ENCODE results near the gene CELF2. TPM values are rescaled to one million over a fixed set of nuclear protein-coding genes. Genes with fewer than 3 reads are reported as not detected.

The CELF2 gene
- total RNA-seq, 1 donor from 2014 or later = 134 TPM

DNA sequence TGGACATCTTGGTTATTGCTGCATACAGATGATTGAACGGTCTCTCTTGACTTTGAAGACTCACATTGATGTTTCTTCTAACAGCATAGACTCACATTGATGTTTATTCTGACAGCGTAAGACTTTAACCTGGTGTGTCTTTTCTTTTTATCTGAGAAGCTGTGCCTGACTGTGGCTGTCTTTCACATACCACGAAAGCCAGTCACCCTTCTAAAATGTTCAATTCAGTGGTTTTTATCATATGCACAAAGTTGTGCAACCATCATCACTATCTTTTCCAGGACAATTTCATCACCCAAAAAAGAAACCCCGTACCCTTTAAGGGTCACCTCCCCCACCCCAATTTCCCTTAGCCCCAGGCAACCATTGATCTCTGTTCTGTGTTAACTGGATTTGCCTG is 24.7 kb downstream of the CELF2 start:
- Mint-ChIP-seq H3K36me3 (ENCODE audit: low read depth) (no peaks in the 10 kb centered on the region), H3K4me3 (ENCODE audit: low read depth) (no peak overlapping the region)
- intact Hi-C loops (cut with micrococcal nuclease) = no loop called here

DNA sequence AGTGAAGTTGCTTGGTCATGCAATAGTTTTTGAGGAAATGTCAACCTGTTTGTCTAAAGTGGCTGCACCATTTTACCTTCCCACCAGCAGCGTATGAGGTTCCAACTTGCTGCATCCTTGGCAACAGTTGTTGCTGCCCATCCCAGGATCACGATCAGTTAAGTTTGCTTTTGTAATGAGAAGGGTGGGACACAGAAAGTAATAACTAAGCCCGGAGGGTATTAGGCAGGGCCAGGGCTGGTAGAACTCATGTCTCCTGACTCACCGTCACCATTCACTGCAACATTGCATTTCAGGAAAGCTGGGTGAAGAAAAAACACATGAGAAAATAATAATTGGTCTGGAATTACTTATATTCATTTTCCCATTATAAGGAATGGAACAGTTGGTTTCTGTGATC is 25.4 kb downstream of the CELF2 start:
- no peaks in the 10 kb centered on the region for H3K9me3 Mint-ChIP-seq
- no peak overlapping the region for H3K4me3 Mint-ChIP-seq (ENCODE audit: low read depth)
- no peak for DNase-seq (ENCODE audit: low spot score)
- no peaks in the 10 kb centered on the region for H3K4me1 Mint-ChIP-seq (ENCODE audit: low read depth)
- no peaks in the 10 kb centered on the region for H3K36me3 Mint-ChIP-seq (ENCODE audit: low read depth)
- H3K27ac Mint-ChIP-seq = no peak overlapping the region
- intact Hi-C loops (cut with micrococcal nuclease) = no loop called here
- H3K27me3 Mint-ChIP-seq (ENCODE audit: low read depth) = peaks cover 37% of the 10 kb centered on the region

More for the DNA sequence above, 24.7 kb downstream of the CELF2 start:
- Mint-ChIP-seq H3K27me3 (ENCODE audit: low read depth) (peaks cover 37% of the 10 kb centered on the region), H3K9me3 (no peaks in the 10 kb centered on the region), H3K4me1 (ENCODE audit: low read depth) (no peaks in the 10 kb centered on the region), H3K27ac (no peak overlapping the region)
- DNase-seq (ENCODE audit: low spot score) = no peak

DNA sequence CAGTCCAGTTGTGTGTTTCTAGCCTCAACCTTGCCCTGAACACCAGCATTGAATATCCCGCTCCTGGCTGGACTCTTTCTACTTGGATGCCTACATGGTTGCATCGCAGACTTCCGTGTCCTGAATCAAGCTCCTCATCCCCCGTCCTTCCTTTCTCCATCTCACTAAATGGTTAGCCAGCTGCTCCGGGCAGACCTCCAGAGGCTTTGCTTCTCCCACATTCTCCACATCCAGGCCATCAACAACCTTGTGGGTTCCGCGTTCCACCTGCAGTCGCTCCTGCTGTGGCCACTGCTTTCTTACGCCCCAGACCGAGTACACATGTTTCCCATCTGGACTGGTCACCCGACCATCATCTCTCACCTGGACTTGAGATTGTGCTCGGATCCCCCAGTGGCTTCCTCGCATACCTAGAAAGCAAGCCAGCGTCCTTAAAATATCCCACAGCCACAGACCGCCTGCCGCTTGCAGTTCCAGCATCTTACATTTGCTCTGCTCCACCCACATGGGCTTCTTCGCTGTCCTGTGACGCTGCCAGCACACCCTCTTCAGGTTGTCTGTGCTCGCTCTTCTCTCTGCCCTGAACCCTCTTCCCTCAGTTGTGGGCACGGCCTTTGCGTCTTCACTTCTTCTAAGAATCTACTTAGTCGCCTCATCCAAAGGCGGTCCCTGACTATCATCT is 25.9 kb downstream of the CELF2 start:
- Mint-ChIP-seq H3K36me3 (ENCODE audit: low read depth) (no peaks in the 10 kb centered on the region), H3K27me3 (ENCODE audit: low read depth) (peaks cover 37% of the 10 kb centered on the region), H3K9me3 (no peaks in the 10 kb centered on the region), H3K27ac (no peak overlapping the region), H3K4me3 (ENCODE audit: low read depth) (no peak overlapping the region), H3K4me1 (ENCODE audit: low read depth) (no peaks in the 10 kb centered on the region)
- no peak for DNase-seq (ENCODE audit: low spot score)
- intact Hi-C loops (cut with micrococcal nuclease) = no loop called here

DNA sequence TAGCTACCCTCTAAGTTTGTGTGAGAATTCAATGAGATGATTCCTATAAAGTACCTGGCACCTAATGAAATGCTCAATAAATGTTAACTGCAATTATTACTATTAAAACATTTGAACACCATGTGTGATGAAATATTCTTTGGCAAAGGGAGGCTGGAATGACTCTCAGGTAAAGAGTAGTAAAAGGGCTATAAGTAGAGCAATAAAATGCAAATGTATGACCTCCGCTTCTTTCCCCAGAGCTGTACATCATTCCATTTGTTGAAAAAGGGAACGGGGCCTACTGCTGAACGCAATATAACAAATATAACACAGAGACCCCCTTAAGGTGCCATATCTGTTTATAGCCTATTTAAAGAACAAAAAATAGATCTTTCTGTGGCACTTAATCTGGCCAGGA is 27.8 kb downstream of the CELF2 start:
- H3K4me1 Mint-ChIP-seq (ENCODE audit: low read depth) = no peaks in the 10 kb centered on the region
- H3K4me3 Mint-ChIP-seq (ENCODE audit: low read depth) = no peak overlapping the region
- H3K36me3 Mint-ChIP-seq (ENCODE audit: low read depth) = no peaks in the 10 kb centered on the region
- intact Hi-C loops (cut with micrococcal nuclease) = no loop called here
- H3K27ac Mint-ChIP-seq = no peak overlapping the region
- DNase-seq (ENCODE audit: low spot score) = no peak
- H3K9me3 Mint-ChIP-seq = no peaks in the 10 kb centered on the region
- peaks cover 38% of the 10 kb centered on the region for H3K27me3 Mint-ChIP-seq (ENCODE audit: low read depth)

DNA sequence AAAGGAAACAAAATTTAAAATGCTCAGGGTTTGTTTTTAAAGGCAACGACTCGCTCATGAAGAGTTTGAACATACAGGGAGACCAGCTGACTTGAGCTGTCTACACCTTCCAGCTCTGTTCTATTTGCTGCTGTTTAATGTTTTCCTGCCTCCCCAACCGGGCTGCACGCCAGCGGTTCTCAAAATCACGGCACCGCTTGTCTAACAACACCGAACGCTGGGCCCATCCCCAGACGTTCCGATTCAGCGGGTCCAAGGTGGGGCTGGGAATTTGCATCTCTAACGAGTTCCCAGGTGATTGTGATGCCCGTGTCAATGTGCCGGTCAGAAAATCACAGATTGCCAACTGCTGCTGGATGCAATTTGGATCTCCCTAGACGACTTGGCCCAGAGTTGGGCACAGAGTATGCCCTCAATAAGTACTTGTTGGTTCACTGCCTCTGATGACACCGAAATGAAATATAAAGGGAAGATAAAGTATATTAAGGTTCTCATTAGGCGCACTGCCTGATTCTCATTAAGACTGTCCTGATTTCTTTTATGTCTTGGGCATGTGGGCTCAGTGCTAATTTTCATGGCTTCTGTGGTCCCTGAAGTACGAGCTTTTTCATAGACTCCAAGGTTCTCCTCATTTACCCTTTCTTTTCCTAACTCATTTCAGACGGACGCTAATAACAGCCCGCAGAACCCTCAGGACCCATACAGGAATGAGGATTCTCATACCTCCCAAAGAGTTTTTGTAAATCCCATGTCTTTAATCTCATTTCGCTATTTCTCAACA is 28.5 kb downstream of the CELF2 start:
- peaks cover 2% of the 10 kb centered on the region for H3K4me1 Mint-ChIP-seq (ENCODE audit: low read depth)
- no peak overlapping the region for H3K27ac Mint-ChIP-seq
- no peaks in the 10 kb centered on the region for H3K36me3 Mint-ChIP-seq (ENCODE audit: low read depth)
- H3K4me3 Mint-ChIP-seq (ENCODE audit: low read depth) = no peak overlapping the region
- H3K27me3 Mint-ChIP-seq (ENCODE audit: low read depth) = peaks cover 38% of the 10 kb centered on the region
- intact Hi-C loops (cut with micrococcal nuclease) = no loop called here
- H3K9me3 Mint-ChIP-seq = no peaks in the 10 kb centered on the region
- no peak for DNase-seq (ENCODE audit: low spot score)

DNA sequence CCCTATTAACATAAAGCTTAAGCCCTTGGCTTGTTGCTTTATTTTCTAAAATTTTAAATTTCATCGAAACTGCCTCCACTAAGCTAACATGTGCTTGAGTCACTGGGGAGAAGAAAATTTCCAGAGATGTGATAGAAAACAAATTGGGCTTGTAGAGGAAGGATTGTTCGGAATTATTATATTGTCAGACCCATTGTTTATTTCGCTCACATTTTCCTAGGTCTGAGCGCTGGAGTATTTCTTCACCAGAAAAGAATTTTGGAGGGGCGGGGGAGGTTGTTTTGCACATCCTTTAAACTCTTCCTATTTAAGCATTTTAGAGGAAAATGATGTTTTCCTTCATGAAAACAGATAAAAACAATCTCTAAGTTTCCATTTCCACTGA is 29.1 kb downstream of the CELF2 start:
- Mint-ChIP-seq H3K36me3 (ENCODE audit: low read depth) (no peaks in the 10 kb centered on the region), H3K27ac (no peak overlapping the region), H3K9me3 (no peaks in the 10 kb centered on the region), H3K4me1 (ENCODE audit: low read depth) (peaks cover 2% of the 10 kb centered on the region), H3K27me3 (ENCODE audit: low read depth) (peaks cover 36% of the 10 kb centered on the region), H3K4me3 (ENCODE audit: low read depth) (no peak overlapping the region)
- DNase-seq (ENCODE audit: low spot score) = no peak
- intact Hi-C loops (cut with micrococcal nuclease) = no loop called here

DNA sequence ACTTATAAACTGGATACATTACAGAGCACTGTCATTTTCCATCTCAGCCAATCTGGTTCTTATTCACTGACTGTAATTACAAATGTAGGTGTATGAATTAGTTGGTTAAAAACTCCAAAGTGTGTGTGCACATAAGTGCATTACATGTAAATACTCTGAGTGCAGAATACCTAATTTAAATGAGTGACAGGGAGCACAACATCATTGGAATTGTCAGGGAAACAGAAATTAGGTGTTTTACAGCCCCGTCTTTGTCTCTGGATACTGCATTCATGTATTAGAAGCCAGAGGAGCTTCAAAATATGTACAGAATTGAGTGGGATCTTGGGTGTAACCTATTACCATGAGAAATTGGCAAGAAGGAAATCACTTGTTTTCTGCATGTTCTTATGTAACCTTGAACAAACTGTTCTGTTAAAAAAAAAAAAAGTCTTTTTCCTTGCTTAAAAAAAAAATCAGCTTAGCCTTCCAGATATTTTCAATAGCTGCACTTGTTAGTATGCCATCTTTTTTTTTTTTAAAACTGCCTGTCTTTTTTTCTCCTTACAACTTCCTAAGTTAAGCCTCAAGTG is 31.1 kb downstream of the CELF2 start:
- intact Hi-C loops (cut with micrococcal nuclease) = no loop called here
- H3K27me3 Mint-ChIP-seq (ENCODE audit: low read depth) = peaks cover 32% of the 10 kb centered on the region
- DNase-seq (ENCODE audit: low spot score) = no peak
- no peaks in the 10 kb centered on the region for H3K36me3 Mint-ChIP-seq (ENCODE audit: low read depth)
- no peaks in the 10 kb centered on the region for H3K9me3 Mint-ChIP-seq
- no peak overlapping the region for H3K27ac Mint-ChIP-seq
- H3K4me1 Mint-ChIP-seq (ENCODE audit: low read depth) = peaks cover 2% of the 10 kb centered on the region
- no peak overlapping the region for H3K4me3 Mint-ChIP-seq (ENCODE audit: low read depth)

DNA sequence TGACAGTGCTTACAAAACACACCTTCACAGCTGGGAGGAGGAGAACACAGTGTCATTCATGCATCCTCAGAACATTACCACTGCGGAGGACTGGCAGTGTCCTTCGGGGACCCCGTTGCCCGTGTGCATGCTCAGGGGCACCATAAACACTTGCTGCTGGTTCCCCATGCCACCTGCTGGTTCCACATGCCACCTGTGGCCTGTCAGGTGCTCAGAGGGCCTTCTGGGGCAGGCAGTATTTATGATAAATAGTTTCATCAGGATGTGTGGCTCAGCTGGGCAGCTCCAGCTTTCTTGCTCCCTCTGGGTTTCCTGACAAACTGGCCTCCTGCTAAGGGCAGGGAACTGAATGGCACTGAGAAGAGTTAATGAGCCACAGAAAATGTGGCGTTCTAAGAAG is 32.1 kb downstream of the CELF2 start:
- Mint-ChIP-seq H3K36me3 (ENCODE audit: low read depth) (no peaks in the 10 kb centered on the region), H3K27me3 (ENCODE audit: low read depth) (peaks cover 28% of the 10 kb centered on the region), H3K4me3 (ENCODE audit: low read depth) (no peak overlapping the region), H3K27ac (no peak overlapping the region), H3K4me1 (ENCODE audit: low read depth) (peaks cover 2% of the 10 kb centered on the region), H3K9me3 (no peaks in the 10 kb centered on the region)
- intact Hi-C loops (cut with micrococcal nuclease) = no loop called here
- DNase-seq (ENCODE audit: low spot score) = no peak

DNA sequence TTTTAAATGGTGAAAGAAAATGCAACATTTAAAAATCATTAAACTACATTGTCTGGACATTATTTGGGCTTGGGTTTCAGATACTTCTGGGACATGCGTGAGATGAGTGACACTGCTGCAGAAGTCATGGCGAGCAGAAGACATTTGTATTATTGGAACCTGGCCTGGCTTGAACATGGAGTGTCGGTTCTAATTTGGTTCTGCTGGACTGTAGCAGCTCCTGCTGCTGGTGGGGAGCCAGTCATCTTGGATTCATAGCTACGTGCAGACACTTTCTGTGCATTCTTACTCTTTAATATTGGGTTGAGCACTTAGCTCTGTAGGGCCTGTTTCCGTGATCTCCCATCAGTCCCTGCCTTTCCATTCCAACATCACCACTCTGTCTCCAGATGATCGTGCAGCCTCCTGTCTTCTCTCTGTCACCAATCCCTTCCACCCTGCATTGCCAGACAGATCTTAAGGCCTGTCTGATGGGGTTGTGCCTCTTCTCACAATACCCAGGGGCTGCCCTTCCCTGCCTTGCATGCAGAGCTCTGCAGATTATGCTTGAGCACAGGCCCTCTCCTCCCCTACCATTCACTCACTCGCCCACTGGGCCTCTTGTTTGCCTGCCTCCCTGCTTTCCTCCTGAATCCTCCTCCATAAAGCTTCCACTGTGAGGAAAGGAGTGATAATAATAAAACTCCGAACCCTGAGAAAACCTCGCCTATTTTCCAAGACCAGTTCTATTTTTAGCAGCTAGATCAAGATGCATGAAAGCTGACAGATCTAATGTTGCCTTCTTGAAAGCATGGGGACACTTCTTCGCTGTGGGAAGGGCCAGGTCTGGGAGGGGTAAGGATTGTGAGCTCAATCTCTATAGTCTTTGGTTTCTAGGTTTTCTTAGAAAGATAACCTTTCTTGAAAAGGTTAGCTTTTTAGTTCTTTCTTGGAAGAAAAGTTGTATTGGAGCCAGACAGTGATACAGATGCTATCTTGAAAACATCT is 32.9 kb downstream of the CELF2 start:
- peaks cover 2% of the 10 kb centered on the region for H3K4me1 Mint-ChIP-seq (ENCODE audit: low read depth)
- peaks cover 28% of the 10 kb centered on the region for H3K27me3 Mint-ChIP-seq (ENCODE audit: low read depth)
- H3K36me3 Mint-ChIP-seq (ENCODE audit: low read depth) = no peaks in the 10 kb centered on the region
- no peak for DNase-seq (ENCODE audit: low spot score)
- H3K4me3 Mint-ChIP-seq (ENCODE audit: low read depth) = no peak overlapping the region
- H3K27ac Mint-ChIP-seq = no peak overlapping the region
- intact Hi-C loops (cut with micrococcal nuclease) = no loop called here
- no peaks in the 10 kb centered on the region for H3K9me3 Mint-ChIP-seq

DNA sequence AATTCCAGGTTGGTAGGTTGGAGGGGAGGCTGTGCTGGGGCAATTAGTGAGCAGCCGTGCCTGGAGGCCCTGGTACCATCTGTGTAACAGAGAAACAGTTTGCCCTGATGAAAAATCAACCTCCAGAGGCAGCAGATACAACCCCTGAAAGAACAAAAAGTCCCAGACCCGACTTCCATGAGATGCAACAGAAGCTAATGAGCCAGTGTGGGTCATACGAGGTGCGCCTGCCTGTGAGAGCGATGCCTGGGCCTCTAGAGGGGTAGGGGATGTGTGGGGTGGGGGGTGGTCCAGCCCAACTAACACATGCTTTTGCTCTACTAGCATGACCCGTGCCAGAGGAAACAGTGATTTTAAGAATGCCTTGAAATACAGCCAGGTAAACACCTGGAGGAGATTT is 39.3 kb downstream of the CELF2 start:
- Mint-ChIP-seq H3K36me3 (ENCODE audit: low read depth) (no peaks in the 10 kb centered on the region), H3K9me3 (no peaks in the 10 kb centered on the region), H3K4me3 (ENCODE audit: low read depth) (no peak overlapping the region), H3K27ac (no peak overlapping the region), H3K27me3 (ENCODE audit: low read depth) (peaks cover 33% of the 10 kb centered on the region), H3K4me1 (ENCODE audit: low read depth) (no peaks in the 10 kb centered on the region)
- DNase-seq (ENCODE audit: low spot score) = no peak
- intact Hi-C loops (cut with micrococcal nuclease) = no loop called here

DNA sequence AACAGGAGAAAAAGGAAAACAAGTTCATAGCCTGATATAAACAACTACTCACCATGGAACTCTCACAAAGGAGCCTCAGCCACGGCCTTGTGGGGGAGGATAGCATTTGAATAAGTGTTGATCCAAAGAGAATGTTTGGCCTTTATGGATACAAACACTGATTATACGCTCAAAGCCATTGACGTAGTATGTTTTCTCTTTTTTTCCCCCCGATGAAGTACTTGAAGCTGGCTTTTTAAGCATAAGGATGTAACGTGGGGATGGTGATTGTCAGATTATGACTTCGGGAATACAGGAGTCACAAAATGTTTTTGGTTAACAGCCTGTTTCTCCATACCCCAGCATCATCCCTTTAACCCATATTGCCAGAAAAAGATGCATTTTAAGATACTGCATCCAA is 39.8 kb downstream of the CELF2 start:
- DNase-seq (ENCODE audit: low spot score) = no peak
- H3K4me1 Mint-ChIP-seq (ENCODE audit: low read depth) = no peaks in the 10 kb centered on the region
- H3K9me3 Mint-ChIP-seq = no peaks in the 10 kb centered on the region
- H3K4me3 Mint-ChIP-seq (ENCODE audit: low read depth) = no peak overlapping the region
- intact Hi-C loops (cut with micrococcal nuclease) = no loop called here
- H3K36me3 Mint-ChIP-seq (ENCODE audit: low read depth) = no peaks in the 10 kb centered on the region
- peaks cover 34% of the 10 kb centered on the region for H3K27me3 Mint-ChIP-seq (ENCODE audit: low read depth)
- H3K27ac Mint-ChIP-seq = no peak overlapping the region

DNA sequence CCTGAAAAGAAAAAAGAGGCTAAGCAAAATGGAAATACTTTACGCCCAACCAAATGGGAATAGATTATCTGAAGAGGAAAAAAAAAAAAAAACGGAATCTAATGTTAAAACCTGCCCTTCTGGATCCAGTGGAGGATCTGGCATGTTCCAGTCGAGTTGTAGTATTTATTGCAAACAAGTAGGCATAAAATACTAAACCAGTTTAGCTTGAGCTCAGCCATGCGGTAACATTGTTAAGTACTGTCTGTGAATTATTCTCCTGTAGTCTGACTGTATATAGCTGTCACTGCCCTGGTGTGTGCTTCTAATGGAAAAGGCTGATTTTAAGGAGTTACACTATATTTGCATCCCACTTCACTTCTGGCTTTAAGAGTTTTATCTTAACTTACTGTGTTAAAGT is 40.3 kb downstream of the CELF2 start:
- intact Hi-C loops (cut with micrococcal nuclease) = no loop called here
- Mint-ChIP-seq H3K4me3 (ENCODE audit: low read depth) (no peak overlapping the region), H3K27me3 (ENCODE audit: low read depth) (peaks cover 33% of the 10 kb centered on the region), H3K27ac (no peak overlapping the region), H3K9me3 (no peaks in the 10 kb centered on the region), H3K36me3 (ENCODE audit: low read depth) (no peaks in the 10 kb centered on the region), H3K4me1 (ENCODE audit: low read depth) (no peaks in the 10 kb centered on the region)
- no peak for DNase-seq (ENCODE audit: low spot score)
